Measurements from ENCODE around the gene ADAMTS16.

GRCh38 chr5:5347442-5347841, 207.3 kb downstream of the ADAMTS16 start:
- no peak for TF ChIP-seq CTCF (IDR thresholded peaks at IDR 0.05; ENCODE audit: low read length)
- no peak for TF ChIP-seq EZH2 (IDR thresholded peaks at IDR 0.05; ENCODE audit: borderline replicate concordance, low read length)
